GM12865 (cell line): Measurements from ENCODE around the gene SCGB3A1.

Source experiments
- DNase-seq: peaks from one replicate; pipeline ENCODE4 v3.0.0; 2010; ENCODE audit warnings: low read depth
- H3K4me3 ChIP-seq: 2 replicates; pipeline ENCODE4 v1.5.1; 2011; ENCODE audit warnings: mild to moderate bottlenecking, low read depth, low read length, control low read depth
- TF ChIP-seq, protein P1 (sequence below): IDR thresholded peaks from 2 replicates; pipeline ENCODE4 v1.5.1; 2011; ENCODE audit warnings: low read length, control low read depth, low read depth, inconsistent platforms; ENCODE audit not compliant: insufficient read depth; ENCODE audit errors: missing control alignments

The SCGB3A1 gene, protein sequence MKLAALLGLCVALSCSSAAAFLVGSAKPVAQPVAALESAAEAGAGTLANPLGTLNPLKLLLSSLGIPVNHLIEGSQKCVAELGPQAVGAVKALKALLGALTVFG

GRCh38 chr5:180591311-180591887 is at the start of gene SCGB3A1:
Gene SCGB3A1, minus strand, starts transcription at chr5:180591499. Its CDS starts 37 bp downstream, at chr5:180591462.
- DNase-seq, result no peak
- TF ChIP-seq, protein P1, sequence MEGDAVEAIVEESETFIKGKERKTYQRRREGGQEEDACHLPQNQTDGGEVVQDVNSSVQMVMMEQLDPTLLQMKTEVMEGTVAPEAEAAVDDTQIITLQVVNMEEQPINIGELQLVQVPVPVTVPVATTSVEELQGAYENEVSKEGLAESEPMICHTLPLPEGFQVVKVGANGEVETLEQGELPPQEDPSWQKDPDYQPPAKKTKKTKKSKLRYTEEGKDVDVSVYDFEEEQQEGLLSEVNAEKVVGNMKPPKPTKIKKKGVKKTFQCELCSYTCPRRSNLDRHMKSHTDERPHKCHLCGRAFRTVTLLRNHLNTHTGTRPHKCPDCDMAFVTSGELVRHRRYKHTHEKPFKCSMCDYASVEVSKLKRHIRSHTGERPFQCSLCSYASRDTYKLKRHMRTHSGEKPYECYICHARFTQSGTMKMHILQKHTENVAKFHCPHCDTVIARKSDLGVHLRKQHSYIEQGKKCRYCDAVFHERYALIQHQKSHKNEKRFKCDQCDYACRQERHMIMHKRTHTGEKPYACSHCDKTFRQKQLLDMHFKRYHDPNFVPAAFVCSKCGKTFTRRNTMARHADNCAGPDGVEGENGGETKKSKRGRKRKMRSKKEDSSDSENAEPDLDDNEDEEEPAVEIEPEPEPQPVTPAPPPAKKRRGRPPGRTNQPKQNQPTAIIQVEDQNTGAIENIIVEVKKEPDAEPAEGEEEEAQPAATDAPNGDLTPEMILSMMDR, result no peak
- peak within 1 kb of the TSS; percentile 5; the same call in 1 of the 2 replicates for H3K4me3 ChIP-seq

DNA sequence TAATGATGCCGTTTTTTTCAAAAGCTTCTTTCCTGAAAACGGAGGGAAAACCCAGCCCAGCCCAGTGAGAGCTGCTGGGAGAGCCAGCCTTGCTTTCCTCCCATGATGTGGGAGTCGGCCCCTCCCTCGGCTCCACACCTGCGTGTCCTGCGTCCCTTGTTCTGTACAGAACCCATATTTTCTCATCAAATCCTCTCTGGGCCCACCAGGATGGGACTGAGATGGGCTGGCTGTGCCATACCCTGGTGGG is 49.2 kb upstream of the SCGB3A1 start:
- no peak overlapping the region for H3K4me3 ChIP-seq
- TF ChIP-seq, protein P1, result no peak
- no peak for DNase-seq

- TF ChIP-seq, protein P1, result no peak
- no peak overlapping the region for H3K4me3 ChIP-seq
- DNase-seq, result no peak
These were observed 48.7 kb upstream of the SCGB3A1 start for GRCh38 chr5:180639741-180640610.

- DNase-seq, result no peak
These were observed 48.0 kb upstream of the SCGB3A1 start for GRCh38 chr5:180639287-180639686.

GRCh38 chr5:180637962-180638680 is 46.8 kb upstream of the SCGB3A1 start:
- DNase-seq, result no peak
- TF ChIP-seq, protein P1, result no peak
- no peak overlapping the region for H3K4me3 ChIP-seq

More at GRCh38 chr5:180639287-180639686, 48.0 kb upstream of the SCGB3A1 start:
- no peak overlapping the region for H3K4me3 ChIP-seq
- TF ChIP-seq, protein P1, result no peak

DNA sequence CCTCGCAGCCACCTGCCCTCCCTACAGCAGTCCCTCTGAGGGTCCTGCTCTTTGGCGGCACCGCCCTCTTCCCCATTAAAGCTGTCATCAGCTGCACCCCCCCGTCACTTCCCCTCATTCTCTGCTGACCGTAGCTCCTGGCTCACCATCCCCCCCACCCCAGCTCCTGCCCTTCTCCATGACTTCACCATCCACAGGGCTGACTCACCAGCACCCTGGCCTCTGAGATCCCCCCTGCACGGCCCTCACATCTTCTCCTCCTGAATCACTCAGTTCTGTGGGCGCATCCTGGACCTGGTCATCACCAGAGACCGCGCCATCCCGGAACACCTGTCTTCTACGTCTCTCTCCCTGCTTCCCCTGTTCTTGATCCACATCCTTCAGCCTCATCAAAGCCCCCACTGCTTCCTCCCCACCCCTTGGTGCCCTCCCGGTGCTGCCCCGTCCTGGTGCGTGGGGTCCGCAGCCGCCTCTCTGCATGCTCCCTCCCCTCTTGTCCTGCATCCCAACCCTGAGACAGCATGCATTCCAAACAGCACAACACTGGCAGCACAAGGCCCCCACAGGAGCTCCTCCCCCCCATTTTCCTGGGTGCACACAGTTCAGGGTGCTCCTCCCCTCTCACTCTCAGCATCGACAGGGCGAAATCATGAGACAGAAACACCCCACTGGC is 45.2 kb upstream of the SCGB3A1 start:
- no peak overlapping the region for H3K4me3 ChIP-seq
- DNase-seq, result no peak
- TF ChIP-seq, protein P1, result no peak
